Measurements from ENCODE around the gene SPEN.
"Not testable (repeated sequence)": the region's sequence is repeated elsewhere in the genome, so short reads cannot be mapped to it uniquely, and the experiment has no call there.

SPEN gene, protein sequence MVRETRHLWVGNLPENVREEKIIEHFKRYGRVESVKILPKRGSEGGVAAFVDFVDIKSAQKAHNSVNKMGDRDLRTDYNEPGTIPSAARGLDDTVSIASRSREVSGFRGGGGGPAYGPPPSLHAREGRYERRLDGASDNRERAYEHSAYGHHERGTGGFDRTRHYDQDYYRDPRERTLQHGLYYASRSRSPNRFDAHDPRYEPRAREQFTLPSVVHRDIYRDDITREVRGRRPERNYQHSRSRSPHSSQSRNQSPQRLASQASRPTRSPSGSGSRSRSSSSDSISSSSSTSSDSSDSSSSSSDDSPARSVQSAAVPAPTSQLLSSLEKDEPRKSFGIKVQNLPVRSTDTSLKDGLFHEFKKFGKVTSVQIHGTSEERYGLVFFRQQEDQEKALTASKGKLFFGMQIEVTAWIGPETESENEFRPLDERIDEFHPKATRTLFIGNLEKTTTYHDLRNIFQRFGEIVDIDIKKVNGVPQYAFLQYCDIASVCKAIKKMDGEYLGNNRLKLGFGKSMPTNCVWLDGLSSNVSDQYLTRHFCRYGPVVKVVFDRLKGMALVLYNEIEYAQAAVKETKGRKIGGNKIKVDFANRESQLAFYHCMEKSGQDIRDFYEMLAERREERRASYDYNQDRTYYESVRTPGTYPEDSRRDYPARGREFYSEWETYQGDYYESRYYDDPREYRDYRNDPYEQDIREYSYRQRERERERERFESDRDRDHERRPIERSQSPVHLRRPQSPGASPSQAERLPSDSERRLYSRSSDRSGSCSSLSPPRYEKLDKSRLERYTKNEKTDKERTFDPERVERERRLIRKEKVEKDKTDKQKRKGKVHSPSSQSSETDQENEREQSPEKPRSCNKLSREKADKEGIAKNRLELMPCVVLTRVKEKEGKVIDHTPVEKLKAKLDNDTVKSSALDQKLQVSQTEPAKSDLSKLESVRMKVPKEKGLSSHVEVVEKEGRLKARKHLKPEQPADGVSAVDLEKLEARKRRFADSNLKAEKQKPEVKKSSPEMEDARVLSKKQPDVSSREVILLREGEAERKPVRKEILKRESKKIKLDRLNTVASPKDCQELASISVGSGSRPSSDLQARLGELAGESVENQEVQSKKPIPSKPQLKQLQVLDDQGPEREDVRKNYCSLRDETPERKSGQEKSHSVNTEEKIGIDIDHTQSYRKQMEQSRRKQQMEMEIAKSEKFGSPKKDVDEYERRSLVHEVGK (N-terminal part only)

DNA sequence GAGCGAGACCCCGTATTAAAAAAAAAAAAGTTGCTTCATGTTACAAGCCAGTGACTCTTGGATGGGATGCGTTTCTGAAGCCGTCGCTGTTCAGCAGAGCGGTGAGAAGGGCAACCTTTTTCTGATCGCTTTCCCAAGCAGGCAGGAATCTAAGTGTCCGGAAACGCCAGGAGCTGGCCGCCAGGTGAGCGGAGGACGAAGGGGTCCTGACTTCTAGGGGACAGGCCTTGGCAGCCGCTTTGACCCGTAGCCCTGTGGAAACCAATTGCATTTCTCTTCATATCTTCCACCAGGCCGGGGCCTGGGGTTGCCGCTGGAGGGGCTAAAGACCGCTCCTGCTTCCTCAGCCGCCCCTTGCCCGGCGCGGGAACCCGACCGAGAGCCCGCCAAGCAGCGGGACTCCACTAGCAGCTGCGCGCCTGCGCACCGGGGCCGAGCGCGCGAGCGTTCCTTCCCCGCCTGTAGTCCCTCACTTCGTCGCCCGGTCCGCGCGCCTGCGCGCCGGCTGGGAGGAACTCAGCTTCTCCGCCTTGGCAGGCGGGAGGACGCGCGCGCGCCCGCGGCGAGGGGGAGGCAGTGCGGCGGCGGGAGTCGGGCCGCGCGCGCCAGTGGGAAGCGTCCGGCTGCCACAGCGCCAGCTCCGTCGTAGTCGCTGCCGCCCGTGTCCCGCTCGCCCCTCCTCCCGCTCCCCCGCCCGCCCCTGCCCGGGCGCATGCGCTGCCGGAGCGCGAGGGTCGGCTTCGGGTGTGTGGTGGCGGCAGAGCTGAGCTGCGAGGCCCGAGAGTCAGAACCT is at the start of gene SPEN:
SPEN (plus strand) TSS at position 608 of the 793 bp plus-strand sequence. CDS start 361 bp downstream, outside the sequence.
- peak; percentile 96 for DNase-seq

DNA sequence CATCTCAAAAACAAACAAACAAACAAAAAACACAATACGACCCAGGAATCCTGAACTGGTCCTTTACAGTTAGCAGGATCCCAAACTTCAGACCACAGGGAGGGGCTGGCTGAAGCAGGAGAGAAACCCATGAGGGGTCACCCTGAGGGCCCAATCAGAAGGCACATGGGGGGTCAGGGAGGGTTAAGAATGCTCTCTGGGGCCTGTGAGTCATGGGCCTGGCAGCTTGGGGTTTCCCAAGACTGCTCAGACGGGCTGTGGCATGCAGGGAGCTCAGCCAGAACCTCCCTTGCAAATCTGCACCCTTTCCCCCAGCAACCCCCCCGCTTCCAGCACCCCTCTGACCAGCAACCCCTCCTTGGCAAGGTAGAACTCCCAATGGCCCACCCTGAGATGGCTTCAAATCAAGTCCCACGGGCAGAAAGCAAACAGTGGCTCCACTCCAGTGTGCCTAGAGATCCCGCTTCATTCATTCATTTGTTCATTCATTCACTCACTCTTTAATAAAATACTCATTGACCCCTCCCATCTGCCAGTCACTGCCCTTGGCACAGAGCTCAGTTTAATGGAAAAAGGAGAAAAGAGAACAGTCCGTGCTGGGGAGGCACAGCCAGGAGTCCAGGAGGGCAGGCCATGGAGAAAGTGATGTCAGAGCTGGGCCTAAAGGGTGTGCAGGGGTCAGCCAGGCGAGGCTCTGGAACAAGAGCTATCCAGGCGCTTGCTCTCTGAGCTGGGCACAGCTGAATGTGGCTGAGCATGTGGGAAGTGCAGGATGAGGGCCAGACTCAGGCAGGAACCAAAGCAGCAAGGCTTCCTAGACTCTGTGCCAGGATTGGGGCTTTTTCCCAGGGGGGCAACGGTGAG is 48.3 kb upstream of the SPEN start:
- no peak for DNase-seq

DNA sequence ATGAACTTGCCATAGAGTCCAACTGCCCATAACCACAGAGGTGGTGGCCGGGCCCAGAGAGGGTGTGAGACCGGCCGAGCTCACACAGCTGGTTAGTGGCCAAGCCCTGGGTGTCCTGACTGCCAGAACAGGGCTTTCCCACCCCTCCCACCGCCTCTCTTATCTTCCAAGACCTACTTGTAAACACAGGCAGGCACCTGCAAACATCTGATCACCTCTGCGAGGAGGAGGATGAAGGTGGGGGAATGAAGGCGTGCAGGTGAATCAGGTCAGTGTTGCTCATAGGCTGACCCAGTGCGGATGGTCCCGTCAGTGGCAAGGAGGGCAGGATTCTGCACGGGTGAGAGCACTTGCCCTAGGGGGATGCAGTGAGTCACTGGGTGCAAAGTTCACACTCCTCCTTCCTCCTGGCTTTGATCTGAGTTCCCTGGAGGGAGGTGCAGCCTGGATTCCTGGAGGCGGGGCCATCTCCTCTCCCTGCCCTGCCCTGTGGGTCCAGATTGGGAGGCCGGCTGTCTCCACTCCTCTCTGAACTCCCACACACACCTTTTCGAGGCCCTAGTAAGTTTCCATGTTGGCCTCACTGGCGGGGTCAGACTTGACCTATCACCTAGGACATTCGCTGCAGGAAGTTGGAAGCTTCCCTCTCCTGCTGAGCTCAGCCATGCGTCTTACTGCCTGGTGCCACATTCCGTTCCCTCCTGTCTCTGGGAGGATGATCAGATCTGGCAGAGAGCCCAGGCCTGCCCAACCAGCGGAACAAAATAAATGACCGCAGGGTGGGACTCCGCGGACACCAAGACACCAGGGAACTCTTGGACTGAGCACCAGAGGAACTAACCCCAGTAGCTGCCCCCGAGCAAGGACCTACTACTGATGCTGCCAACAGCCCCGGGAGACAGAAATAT is 47.3 kb upstream of the SPEN start:
- no peak for DNase-seq

DNA sequence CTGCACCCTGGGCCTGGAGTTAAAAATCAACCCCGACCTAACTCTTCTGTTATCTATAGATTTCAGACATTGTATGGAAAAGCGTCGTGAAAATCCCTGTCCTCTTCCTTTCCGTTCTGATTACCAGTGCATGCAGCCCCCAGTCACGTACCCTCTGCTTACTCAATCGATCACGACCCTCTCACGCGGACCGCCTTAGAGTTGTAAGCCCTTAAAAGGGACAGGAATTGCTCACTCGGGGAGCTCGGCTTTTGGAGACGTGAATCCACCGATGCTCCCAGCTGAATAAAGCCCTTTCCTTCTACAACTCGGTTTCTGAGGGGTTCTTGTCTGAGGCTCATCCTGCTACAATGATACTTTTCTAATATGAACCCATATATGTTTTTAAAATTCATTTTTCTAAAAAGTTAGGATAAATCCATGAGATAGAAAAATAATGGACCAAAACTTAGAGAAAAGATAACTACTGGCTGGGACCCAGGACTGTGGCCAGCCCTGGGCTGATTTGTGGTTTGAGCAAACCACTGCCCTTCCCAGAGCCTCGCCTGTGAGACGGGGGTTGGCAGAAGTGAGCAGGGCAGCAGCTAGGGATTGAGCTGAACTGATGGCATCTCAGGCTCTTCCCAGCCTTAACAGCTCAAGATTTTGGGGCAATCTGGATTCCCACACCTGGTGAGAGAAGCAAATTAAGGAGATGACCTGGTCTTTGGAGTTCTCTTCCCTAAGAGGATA is 45.1 kb upstream of the SPEN start:
- no peak for DNase-seq

DNA sequence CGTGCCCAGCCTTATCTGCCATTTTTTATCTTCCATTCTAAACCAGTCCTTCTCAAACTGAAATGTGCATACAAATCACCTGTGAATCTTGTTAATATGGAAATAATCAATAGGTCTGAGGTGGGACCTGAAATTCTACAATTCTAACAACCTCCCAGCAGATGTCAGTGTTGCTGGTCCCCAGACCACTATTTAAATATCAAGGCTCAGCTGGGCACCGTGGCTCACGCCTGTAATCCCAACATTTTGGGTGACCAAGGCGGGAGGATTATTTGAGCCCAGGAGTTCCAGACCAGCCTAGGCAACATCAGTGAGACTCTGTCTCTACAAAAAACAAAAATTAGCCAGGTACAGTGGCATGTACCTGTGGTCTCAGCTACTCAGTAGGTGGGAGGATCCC is 44.1 kb upstream of the SPEN start:
- no peak for DNase-seq

DNA sequence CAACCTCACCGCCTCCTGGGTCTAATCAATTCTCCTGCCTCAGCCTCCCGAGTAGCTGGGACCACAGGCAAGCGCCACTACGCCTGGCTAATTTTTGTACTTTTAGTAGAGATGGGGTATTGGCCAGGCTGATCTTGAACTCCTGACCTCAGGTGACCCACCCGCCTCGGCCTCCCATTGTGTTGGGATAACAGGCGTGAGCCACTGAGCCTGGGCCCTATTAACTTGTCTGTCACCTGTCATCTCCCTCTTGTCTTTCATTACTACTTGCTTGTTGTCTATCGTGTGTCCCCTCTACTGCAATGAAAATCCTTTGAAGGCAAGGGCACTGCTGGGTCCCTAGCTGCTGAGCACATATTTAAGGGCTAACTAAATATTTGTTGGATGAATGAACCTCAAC is 43.4 kb upstream of the SPEN start:
- DNase-seq, result no peak

DNA sequence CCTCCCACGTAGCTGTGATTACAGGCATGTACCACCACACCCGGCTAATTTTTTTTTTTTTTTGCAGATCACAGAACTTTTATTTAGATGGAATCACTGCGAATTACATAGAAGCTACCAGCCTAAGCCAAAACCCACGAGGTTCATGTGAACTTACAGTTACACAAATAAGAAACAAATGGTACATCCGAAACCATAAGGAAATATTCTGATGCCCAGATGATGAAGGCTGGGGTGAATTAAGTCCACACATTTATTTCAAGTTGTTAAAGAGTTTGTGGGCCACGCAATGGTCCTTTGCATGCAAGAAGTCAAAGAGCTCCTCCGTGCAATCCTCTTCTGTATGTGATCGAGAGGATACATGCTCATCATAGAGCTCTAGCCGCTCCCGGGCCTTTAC is 40.4 kb upstream of the SPEN start:
- no peak for DNase-seq

DNA sequence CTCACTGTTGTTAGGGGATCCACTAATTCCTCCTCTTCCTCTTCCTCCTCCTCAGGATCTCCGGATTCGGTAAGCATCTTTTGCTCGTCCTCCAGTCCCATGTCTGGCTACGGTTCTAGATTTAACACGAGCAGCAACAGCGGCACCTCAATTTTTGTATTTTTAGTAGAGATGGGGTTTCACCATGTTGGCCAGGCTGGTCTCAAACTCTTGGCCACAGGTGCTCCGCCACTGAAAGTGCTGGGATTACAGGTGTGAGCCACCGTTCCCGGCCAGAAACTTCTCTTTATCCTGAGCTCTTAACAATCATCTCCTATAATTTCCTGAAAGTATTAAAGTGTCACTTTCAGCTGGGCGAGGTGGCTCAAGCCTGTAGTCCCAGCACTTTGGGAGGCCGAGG is 40.0 kb upstream of the SPEN start, which contains the start of gene UQCRHL:
UQCRHL (minus strand) TSS at position 101 of the 400 bp plus-strand sequence; CDS start at position 101, 0 bp downstream.
- not testable (repeated sequence) for DNase-seq

DNA sequence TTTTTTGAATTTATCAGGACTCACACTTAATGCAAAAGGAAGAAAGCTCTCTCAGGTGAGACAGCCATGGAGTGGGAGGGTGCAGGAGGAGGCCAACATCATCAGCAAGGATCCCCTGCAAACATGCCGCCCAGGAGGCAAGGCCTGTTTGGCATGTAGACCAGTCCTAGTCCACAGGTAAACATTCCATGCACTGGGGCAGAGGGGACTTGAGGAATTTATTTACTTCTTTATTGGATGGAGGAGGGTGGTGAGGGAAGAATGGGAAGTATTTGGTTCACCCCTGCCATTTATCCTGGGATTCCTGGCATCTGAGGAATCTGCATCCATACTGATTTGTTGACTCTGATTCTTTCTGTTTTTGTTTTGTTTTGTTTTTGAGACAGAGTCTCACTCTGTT is 38.6 kb upstream of the SPEN start:
- DNase-seq, result no peak

DNA sequence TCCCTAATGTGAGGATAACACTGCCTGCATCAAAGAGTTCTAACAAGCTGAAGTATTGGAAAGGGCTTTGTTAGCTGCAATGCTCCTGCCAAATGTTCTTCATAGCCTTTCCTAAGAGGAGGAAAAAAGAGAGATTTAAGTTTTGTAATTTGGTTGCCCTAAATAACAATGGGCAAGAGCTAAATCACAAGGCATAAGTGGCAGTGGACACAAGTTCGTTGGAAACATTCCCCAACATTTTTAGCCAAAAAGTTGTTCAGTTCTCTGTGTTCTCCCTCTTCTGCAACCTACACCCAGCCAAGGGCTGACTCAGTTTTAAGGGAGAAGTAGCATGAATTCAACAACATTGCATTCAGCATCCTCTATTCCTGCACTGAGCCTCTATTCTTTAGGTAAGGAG is 37.4 kb upstream of the SPEN start:
- no peak for DNase-seq

DNA sequence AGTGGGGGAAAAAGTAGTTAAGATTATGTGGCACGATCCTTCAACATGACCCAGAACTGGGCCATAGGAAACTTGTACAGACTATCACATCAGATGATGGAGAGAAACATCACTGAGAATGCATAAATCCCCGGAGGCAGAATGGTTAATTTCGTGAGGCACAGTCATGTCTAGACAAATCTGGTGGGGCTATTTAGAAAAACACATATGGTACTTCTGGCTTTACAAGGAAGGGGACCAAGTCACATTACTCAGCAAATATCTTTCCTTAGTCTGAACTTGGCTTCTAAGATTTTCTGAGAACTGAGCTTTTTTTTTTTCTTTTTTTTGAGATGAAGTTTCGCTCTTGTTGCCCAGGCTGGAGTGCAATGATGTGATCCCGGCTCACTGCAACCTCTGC is 30.8 kb upstream of the SPEN start:
- no peak for DNase-seq

DNA sequence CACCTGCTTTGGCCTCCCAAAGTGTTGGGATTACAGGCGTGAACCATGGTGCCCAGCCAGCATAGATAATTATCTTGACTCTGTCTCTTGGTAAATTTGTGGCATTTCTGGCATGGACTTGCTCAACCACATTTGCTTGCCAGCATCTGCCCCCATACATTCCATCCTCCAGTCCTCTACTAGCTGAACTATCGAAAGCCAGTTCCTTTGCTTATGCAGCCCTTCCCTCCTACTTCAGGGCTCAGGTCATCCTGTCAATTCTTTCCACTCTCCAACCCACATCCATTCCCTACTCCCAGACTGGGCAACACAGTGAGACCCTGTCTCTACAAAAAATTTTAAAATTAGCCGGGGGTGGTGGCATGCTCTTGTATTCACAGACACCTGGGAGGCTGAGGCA is 27.0 kb upstream of the SPEN start:
- DNase-seq, result no peak

DNA sequence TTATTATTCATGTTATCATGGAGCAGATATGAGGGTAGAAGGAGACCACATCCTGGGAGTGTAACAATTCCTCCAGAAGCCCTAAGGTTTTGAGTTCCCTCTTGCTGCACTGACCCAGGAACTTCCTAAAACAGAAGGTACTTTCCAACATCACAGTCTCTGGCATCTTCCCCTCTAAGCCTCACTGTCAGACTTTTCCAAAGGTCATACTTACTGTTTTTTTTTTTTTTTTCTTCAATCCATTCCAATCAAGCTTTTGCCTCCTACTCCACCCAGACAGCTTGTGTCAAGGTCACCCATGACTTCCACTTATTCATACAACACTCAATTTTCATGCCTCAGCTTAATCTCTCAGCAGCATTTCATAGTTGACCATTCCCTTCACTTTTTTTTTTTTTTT is 21.7 kb upstream of the SPEN start:
- DNase-seq, result no peak

DNA sequence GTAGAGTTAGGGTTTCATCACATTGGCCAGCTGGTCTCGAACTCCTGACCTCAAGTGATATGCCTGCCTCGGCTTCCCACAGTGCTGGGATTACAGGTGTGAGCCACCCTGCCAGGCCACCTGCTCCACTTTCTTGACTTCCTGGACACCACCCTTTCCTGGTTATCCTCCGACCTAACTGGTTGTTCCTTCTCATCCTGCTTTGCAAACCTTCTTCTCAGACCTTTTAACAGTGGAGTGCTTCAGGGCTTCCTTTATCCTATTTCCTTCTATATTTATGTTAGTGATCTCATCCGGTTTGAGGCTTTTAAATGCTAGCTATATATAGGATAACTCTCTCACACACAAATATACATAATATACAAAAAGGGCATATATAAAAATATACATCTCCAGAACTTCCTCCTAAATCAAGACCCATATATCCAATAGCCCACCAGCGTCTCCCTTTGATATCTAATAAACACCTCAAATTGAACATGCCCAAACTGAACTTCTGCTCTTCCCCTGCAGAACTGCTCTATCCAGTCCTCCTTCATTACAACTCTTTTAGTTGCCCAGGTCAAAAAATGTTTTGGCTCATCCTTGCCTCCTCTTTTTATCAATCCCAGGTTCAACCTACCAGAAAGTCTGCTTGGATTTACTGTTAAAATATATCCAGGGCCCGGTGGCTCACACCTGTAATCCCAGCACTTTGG is 20.5 kb upstream of the SPEN start:
- DNase-seq, result no peak

DNA sequence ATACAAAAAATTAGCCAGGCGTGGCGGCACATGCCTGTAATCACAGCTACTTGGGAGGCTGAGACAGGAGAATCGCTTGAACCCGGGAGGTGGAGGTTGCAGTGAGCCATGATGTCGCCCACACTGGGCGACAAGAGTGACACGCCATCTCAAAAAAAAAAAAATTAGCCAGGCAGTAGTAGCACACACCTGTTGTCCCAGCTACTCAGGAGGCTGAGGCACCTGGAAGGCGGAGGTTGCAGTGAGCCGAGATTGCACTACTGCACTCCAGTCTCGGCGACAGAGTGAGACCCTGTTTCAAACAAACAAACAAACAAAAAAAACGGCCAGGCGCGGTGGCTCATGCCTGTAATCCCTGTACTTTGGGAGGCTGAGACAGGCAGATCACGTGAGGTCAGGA is 19.9 kb upstream of the SPEN start:
- DNase-seq, result not testable (repeated sequence)

DNA sequence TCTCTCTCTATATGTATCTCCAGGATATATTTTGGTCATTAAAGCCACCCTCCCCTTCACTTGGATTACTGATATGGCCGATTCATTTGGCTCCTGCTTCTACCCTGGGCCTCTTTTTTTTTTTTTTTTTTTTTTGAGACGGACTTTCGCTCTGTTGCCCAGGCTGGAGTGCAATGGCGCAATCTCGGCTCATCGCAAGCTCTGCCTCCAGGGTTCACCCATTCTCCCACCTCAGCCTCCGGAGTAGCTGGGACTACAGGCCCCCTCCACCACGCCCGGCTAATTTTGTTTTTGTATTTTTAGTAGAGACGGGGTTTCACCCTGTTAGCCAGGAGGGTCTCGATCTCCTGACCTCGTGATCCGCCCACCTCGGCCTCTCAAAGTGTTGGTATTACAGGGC is 18.6 kb upstream of the SPEN start:
- DNase-seq, result not testable (repeated sequence)

DNA sequence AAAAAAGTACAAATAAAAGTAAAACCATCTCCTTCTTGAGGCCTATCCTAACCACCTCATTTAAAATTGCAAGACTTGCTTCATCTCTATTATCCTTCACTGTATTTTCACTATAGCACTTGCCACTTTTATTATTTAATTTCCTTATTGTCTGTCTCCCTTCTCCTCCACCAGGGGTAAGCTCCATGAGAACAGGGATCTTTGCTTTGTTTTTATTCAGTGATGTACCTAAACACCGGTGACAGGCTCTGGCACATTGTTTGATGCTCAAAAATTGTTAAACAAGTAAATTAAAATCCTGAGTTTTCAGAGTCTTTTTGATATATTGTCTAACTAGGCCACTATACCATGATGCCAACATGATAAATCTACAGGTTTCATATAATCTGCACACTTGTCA is 17.2 kb upstream of the SPEN start:
- no peak for DNase-seq

DNA sequence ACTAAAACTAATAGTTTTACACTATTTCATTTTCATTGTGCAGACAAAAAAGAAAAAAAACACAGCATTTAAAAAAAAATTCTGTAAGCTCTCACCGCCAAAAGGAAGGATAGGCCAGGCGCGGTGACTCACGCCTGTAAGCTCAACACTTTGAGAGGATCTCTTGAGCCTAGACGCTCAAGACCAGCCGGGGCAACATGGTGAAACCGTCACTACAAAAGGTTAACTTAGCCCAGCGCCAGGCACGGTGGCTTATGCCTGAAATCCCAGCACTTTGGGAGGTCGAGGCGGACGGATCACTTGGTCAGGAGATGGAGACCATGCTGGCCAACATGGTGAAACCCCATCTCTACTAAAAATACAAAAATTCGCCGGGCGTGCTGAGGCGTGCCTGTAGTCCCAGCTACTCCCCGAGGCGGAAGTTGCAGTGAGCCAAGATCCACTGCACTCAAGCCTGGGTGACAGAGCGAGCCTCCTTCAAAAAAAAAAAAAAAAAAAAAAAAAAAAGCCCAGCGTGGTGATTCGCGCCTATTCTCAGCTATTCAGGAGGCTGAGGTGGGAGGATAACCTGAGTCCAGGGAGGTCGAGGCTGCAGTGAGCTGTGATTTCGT is 14.3 kb upstream of the SPEN start:
- DNase-seq, result no peak

All from NCI-H446 treated with DMSO at 0.1 percent for 48 hours (cell line).